Mucosa of descending colon (tissue), 3 donors: Measurements from ENCODE around the gene CEACAM1. TPM values are rescaled to one million over a fixed set of nuclear protein-coding genes. Genes with fewer than 3 reads are reported as not detected.

Experiments used
- ATAC-seq: fragments of 200-7000 bp; cut with Tn5 transposase; one replicate; pipeline ENCODE4 v1.9.1; 2020; ENCODE audit warnings: mild to moderate bottlenecking, moderate library complexity
- DNase-seq, 3 donors: peaks; one replicate each; pipeline ENCODE4 v3.0.0-alpha.2; 2020
- H3K36me3 ChIP-seq: fragments of 200-600 bp; one replicate; pipeline ENCODE4 v1.8.0; 2021; ENCODE audit warnings: low read depth, mild to moderate bottlenecking
- H3K4me1 ChIP-seq: fragments of 200-600 bp; one replicate; pipeline ENCODE4 v1.8.0; 2021; ENCODE audit warnings: low read depth, mild to moderate bottlenecking
- H3K4me3 ChIP-seq: fragments of 200-600 bp; one replicate; pipeline ENCODE4 v1.8.0; 2021; ENCODE audit warnings: mild to moderate bottlenecking
- H3K9me3 ChIP-seq: fragments of 200-600 bp; one replicate; pipeline ENCODE4 v1.8.0; 2021; ENCODE audit warnings: mild to moderate bottlenecking
- intact Hi-C, 2 donors: fragments of 100-400 bp; cut with DNase I in 1 of 2; cut with micrococcal nuclease in 1 of 2; formaldehyde crosslinking; loops; one replicate each; pipeline versions ENCODE4 v1.11.0 to v1.11.1; 2022; cut with DNase I, micrococcal nuclease
- total RNA-seq, 3 donors: library from RNA; stranded (reverse); fragmentation: NEBNext Ultra II Directional in 2 of 3; extraction: Animal tissue kit (Norgen Biotek cat#: 25700) in 2 of 3; gene quantifications; one replicate each; pipeline versions ENCODE4 v1.2.1 to v1.2.4, GENCODE V29; 2021 to 2023
- TF ChIP-seq, protein P1 (sequence below): fragments of 200-600 bp; IDR thresholded peaks from one replicate; pipeline ENCODE4 v1.8.0; 2022; ENCODE audit warnings: antibody characterized with exemption, mild to moderate bottlenecking
- donor health status: DM: no; HTN: no; CAD: no; lungs with moderate emphysema.
- donor health status: DM: no; HTN: no; CAD: no.
- donor health status: DM: no; HTN: yes; CAD: no.

The CEACAM1 gene
- total RNA-seq, 3 donors from 2014 or later, result 591 to 2,323 (median 1,343) TPM

- intact Hi-C loops, result no loop called here
- no peak for DNase-seq
- TF ChIP-seq, protein P1, sequence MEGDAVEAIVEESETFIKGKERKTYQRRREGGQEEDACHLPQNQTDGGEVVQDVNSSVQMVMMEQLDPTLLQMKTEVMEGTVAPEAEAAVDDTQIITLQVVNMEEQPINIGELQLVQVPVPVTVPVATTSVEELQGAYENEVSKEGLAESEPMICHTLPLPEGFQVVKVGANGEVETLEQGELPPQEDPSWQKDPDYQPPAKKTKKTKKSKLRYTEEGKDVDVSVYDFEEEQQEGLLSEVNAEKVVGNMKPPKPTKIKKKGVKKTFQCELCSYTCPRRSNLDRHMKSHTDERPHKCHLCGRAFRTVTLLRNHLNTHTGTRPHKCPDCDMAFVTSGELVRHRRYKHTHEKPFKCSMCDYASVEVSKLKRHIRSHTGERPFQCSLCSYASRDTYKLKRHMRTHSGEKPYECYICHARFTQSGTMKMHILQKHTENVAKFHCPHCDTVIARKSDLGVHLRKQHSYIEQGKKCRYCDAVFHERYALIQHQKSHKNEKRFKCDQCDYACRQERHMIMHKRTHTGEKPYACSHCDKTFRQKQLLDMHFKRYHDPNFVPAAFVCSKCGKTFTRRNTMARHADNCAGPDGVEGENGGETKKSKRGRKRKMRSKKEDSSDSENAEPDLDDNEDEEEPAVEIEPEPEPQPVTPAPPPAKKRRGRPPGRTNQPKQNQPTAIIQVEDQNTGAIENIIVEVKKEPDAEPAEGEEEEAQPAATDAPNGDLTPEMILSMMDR, result no peak
- H3K36me3 ChIP-seq, result no peaks in the 10 kb centered on the region
- H3K4me3 ChIP-seq, result no peak overlapping the region
- H3K9me3 ChIP-seq, result no peaks in the 10 kb centered on the region
- H3K4me1 ChIP-seq, result peaks cover 2% of the 10 kb centered on the region
- ATAC-seq, result no peak
These were observed 13.8 kb downstream of the CEACAM1 start for GRCh38 chr19:42514449-42514848.

DNA sequence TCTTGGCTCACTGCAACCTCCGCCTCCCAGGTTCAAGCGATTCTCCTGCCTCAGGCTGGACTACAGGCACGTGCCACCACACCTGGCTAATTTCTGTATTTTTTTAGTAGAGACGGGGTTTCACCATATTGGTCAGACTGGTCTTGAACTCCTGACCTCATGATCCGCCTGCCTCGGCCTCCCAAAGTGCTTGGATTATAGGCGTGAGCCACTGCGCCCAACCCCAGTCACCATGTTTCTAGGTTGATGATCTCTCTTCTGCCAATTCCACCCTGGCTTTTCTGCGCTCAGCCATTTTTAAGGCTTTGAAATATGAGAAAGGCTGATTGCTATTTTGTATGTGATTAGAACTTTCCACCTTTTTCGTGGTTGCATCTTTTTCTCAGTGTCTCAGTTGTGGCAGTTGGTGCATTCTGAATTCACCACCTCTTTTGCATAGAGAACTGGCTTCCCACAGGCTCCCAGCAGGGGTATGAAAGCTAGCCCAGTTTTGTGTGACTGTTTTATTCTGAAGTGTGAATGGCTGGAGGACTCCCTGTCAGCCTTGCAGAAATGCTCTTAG is 15.5 kb downstream of the CEACAM1 start:
- peaks cover 2% of the 10 kb centered on the region for H3K4me1 ChIP-seq
- peak; percentile 17 for ATAC-seq

DNA sequence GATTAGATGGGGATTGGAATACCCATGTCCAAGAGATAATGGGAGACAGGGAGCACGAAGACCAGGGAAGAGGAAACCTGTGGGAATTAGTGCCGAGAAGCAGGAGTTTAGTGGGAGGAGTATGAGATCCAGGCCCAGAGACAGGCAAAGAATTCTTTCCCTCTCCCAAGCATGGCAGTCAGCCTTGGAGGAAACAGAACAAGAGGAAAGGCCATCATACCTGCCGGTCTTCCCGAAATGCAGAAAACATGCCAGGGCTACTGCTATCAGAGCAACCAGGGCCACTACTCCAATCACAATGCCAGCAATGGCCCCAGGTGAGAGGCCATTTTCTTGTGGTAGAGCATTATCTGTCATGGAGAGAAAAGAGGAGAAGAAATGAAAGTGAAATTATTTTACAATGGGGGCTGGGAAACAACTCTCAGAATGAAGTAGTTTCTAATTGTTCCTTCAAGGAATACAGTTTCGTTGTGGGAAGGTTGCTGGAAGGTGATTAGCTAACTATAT is 16.1 kb downstream of the CEACAM1 start:
- Histone ChIP-seq H3K36me3 (no peaks in the 10 kb centered on the region), H3K9me3 (no peaks in the 10 kb centered on the region), H3K4me3 (no peak overlapping the region), H3K4me1 (peaks cover 2% of the 10 kb centered on the region)
- no peak for ATAC-seq
- intact Hi-C loops, result no loop called here
- no peak for DNase-seq
- TF ChIP-seq, protein P1, result no peak

More for the DNA sequence above, 15.5 kb downstream of the CEACAM1 start:
- H3K36me3 ChIP-seq, result no peaks in the 10 kb centered on the region
- DNase-seq, result no peak
- TF ChIP-seq, protein P1, result no peak
- H3K4me3 ChIP-seq, result no peak overlapping the region
- no peaks in the 10 kb centered on the region for H3K9me3 ChIP-seq
- intact Hi-C loops, result no loop called here

GRCh38 chr19:42511340-42511739 is 16.9 kb downstream of the CEACAM1 start:
- DNase-seq (no peak), ATAC-seq (peak; percentile 5)
- TF ChIP-seq, protein P1, result no peak
- Histone ChIP-seq H3K4me3 (no peak overlapping the region), H3K9me3 (no peaks in the 10 kb centered on the region), H3K4me1 (no peaks in the 10 kb centered on the region), H3K36me3 (no peaks in the 10 kb centered on the region)
- intact Hi-C loops, result no loop called here

GRCh38 chr19:42508892-42509444 is 19.3 kb downstream of the CEACAM1 start:
- no peaks in the 10 kb centered on the region for H3K9me3 ChIP-seq
- intact Hi-C loops, result no loop called here
- TF ChIP-seq, protein P1, result no peak
- ATAC-seq, result no peak
- H3K36me3 ChIP-seq, result no peaks in the 10 kb centered on the region
- no peak for DNase-seq
- H3K4me1 ChIP-seq, result no peaks in the 10 kb centered on the region
- H3K4me3 ChIP-seq, result no peak overlapping the region
